Ureter (tissue), 1 donor: Measurements from ENCODE around the gene NDC1. TPM values are rescaled to one million over a fixed set of nuclear protein-coding genes. Genes with fewer than 3 reads are reported as not detected.
"Not testable (repeated sequence)": the region's sequence is repeated elsewhere in the genome, so short reads cannot be mapped to it uniquely, and the experiment has no call there.

Experiments used
- DNase-seq: peaks from one replicate; pipeline ENCODE4 v3.0.0-alpha.2; 2020; ENCODE audit warnings: low spot score
- total RNA-seq: library from RNA; stranded (reverse); gene quantifications from one replicate; pipeline ENCODE4 v1.2.4, GENCODE V29; 2023
- donor health status: DM: yes; HTN: yes; CAD: no.

Gene NDC1, protein sequence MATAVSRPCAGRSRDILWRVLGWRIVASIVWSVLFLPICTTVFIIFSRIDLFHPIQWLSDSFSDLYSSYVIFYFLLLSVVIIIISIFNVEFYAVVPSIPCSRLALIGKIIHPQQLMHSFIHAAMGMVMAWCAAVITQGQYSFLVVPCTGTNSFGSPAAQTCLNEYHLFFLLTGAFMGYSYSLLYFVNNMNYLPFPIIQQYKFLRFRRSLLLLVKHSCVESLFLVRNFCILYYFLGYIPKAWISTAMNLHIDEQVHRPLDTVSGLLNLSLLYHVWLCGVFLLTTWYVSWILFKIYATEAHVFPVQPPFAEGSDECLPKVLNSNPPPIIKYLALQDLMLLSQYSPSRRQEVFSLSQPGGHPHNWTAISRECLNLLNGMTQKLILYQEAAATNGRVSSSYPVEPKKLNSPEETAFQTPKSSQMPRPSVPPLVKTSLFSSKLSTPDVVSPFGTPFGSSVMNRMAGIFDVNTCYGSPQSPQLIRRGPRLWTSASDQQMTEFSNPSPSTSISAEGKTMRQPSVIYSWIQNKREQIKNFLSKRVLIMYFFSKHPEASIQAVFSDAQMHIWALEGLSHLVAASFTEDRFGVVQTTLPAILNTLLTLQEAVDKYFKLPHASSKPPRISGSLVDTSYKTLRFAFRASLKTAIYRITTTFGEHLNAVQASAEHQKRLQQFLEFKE
- total RNA-seq: 15.5 TPM

- DNase-seq: peak; percentile 90
Observed at GRCh38 chr1:53837924-53838653, at the start of gene NDC1. TSS of gene NDC1 (minus strand) at chr1:53838296. CDS start at chr1:53838261, 35 bp downstream.

DNA sequence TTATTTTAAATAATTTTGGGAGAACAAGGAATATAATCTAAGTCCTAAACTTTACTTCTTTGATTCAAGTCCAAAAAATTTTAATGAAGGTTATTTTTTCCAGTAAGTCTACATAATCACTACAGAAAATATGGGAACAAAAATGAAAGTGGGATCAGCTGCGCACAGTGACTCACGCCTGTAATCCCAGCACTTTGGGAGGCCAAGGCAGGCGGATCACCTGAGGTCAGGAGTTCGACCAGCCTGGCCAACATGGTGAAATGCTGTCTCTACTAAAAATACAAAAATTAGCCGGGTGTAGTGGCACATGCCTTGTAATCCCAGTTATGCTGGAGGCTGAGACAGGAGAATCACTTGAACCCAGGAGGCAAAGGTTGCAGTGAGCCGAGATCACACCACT, 45.5 kb upstream of the NDC1 start:
- DNase-seq: not testable (repeated sequence)

DNA sequence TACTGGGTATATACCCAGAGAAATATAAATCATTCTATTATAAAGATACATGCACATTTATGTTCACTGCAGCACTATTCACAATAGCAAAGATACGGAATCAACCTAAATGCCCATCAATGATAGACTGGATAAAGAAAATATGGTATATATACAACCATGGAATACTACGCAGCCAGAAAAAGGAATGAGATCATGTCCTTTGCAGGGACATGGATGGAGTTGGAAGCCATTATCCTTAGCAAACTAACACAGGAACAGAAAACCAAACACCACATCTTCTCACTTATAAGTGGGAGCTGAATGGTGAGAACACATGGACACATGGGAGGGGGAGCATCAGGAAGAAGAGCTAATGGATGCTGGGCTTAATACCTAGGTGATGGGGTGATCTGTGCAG, 43.8 kb upstream of the NDC1 start:
- DNase-seq: not testable (repeated sequence)

DNA sequence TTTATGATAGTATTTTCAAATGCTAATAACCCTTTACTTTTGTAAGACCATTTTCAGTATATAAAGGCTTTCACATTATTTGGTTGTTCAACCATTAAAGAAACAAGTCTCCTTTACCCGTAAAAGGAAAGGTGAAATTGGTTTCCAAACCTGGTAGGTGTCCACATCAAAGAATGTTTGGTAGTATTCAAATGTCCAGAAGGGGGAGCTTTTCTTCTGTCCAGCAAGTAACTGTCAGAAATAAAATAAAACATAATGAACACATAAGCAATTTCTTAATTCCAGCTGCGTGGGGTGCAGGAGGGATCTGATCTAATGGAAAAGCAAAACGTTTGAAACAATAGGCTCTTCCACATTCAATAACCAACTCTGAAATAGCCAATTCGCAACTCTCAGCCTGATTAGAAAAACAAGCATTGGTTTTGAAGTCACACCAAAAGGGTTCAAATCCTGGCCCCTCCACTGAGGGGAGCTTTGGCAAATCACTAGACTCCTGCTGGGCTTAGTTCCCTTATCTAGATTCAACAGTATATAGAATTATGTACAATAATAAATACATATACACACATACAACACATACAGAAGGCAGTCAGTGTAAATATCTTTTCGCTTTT, 40.5 kb upstream of the NDC1 start:
- no peak for DNase-seq

GRCh38 chr1:53875150-53875549, 37.1 kb upstream of the NDC1 start:
- not testable (repeated sequence) for DNase-seq

DNA sequence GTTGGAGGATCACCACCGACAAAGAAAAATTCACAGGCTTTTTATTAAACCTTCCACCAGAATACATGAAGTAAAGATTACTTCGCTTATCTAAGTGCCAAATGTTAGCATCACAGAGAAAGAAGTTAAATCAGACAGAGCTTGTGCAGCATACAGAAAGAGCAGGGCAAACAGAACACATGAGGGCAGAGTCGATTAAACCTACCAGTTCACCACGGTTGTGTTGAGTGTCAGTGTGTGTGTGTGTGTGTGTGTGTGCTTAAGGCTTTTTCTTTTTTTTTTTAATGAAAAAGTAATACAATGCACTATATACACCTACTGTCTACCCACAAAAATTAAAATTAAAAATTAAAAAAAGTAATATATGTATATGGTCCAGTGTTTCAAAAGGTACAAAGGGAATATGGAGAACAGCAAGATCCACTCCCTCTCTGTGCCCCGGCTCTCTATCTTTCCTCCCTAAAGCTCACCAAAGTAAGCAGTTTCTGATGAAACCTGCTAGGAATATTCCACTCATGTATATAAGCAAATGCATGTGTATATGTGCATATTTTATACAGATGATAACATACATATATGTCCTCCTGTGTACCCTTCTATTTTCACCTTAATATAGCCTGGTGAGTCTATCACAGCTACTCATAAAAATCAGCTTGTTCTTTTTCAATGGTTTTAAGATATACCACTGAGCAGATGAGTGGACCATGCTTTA, 33.8 kb upstream of the NDC1 start:
- no peak for DNase-seq

DNA sequence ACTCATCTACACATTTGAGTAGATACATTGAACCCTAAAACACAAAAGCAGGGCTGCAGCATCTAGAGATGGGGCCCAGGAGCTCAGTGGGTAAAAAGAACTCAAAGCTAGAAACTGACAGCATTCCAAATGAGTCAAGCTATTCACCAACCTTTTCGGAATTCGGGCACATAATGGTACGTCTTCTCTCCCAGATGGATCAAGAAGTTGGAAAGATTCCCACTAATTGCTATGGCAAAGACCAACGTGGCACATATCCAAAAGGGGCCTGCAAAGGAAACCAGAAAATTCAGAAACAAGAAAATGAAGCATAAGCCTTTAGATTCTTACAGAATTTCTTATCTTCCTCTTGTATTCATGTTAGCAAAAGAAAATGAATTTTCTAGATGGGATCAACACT, 33.1 kb upstream of the NDC1 start:
- no peak for DNase-seq

- DNase-seq: no peak
Observed at GRCh38 chr1:53869454-53870117, 31.5 kb upstream of the NDC1 start.

- DNase-seq: no peak
Observed at GRCh38 chr1:53868565-53868964, 30.5 kb upstream of the NDC1 start.

GRCh38 chr1:53862507-53862906, 24.4 kb upstream of the NDC1 start:
- no peak for DNase-seq

DNA sequence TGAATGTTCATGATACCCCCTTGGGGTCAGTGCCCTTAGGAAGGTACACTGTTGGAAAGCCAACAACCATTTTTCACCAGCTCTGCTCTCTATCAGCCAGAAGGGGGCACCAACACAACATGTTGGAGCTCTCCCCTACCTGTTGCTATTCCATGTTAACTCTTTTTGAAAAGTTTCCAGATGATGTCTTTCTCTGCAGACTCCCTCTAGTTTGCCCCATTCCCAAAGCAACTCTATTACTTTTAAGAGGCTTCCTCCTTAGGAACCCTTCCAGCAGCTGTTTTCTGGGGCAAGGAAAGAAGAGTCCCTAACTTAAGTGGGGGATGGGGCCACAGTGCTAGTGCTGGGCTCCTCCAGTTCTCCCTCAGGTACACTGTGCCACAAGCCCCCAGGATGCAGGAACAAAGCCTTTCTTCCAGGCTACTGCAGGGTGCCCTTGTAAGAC, 22.9 kb upstream of the NDC1 start:
- no peak for DNase-seq

- no peak for DNase-seq
Observed at GRCh38 chr1:53851571-53852285, 13.6 kb upstream of the NDC1 start.

- DNase-seq: no peak
Observed at GRCh38 chr1:53850082-53850673, 12.1 kb upstream of the NDC1 start.

DNA sequence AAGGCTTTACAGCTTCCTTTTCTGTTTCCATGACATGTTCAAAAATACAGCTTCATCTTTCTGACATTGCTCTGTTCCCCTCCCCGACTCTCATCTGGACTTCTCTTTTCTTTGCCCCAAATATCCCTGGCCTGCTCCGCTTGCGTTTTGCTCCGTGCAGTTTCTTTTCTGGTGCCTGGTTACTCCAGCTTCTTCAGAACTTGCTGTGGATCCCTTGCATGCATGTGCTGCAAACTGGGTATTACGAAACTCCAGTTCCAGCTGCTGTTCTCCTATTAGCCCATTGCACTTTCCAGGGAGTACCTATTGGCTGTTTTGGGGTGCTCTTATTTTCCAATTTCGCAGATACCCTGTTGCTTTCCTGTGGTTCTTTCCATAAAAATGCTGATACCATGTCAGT, 9.9 kb upstream of the NDC1 start:
- DNase-seq: no peak

DNA sequence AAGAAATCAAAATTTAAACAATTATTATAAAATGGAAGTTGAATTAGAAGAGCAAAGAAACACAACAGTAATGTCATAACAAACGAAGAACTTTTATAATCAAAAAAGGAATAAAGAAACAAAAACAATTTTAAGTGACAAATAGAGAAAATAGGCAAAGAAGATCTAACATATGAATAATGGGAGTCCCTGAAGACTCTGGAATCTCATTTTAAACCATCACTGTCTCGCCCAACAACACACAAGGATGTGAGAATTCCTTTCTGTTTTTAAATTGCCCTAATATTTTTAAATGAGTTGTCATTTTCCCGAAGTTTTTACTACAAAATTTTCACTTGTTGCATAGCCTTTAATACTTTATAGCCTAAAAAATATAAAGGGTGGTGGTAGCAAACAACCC, 4.3 kb upstream of the NDC1 start:
- DNase-seq: no peak

DNA sequence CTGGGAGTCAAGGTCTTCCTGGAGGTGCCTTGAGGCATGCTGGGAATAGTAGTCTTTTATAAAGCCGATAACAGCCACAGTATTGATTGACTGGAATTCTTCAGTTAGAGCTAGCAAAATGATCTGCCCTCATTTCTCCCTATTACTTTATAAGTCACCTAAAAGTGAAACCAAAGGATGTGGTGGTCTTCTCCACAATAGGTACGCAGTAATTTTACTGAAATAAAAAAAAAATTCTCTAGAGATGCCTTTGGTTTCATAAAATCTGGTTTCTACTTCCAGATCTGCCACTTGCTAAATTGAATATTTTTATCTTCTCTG, 518 bp upstream of the NDC1 start:
- no peak for DNase-seq

DNA sequence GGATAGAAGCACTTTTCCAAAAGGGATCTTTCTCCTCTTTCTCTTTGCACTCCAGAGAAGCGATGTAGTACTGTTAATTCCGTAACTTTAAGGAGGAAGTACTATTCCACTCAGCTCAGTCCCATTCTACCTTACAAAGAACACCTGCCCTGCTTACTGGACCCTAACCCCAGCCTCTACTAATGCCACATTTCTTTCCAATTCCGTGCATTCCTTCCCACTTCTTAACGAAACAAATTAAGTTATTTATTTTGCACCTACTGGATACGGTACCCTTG, 511 bp downstream of the NDC1 start:
- DNase-seq: no peak

- no peak for DNase-seq
Observed at GRCh38 chr1:53835491-53835890, 2.6 kb downstream of the NDC1 start.

GRCh38 chr1:53834776-53835175, 3.3 kb downstream of the NDC1 start:
- DNase-seq: no peak

GRCh38 chr1:53833393-53833792, 4.7 kb downstream of the NDC1 start:
- no peak for DNase-seq
